ENCODE measurements around the gene PRR30.

The PRR30 gene

GRCh38 chr2:27154488-27154887, 15.3 kb upstream of the PRR30 start:
- Histone ChIP-seq H3K4me1 (ENCODE audit: control insufficient read depth, insufficient read depth, low read length) (no peaks in the 10 kb centered on the region), H3K36me3 (ENCODE audit: control insufficient read depth in 2 of 2, insufficient read depth in 1 of 2, low read length in 2 of 2) (no peaks in the 10 kb centered on the region), H3K27ac (ENCODE audit: extremely low read depth, low read depth, low read length) (no peak overlapping the region), H3K9me3 (ENCODE audit: control insufficient read depth, insufficient read depth, low read depth, low read length) (no peaks in the 10 kb centered on the region), H3K4me3 (ENCODE audit: low read depth, low read length) (no peak overlapping the region)
- TF ChIP-seq ZNF548 (tag by site-specific recombination; IDR thresholded peaks at IDR 0.05) (no peak), ZNF2 (tag by site-specific recombination; IDR thresholded peaks at IDR 0.05) (no peak), ZNF433 (tag by site-specific recombination; IDR thresholded peaks at IDR 0.05; ENCODE audit: low read depth) (no peak), ZNF18 (tag by site-specific recombination; IDR thresholded peaks at IDR 0.05) (no peak), ZNF48 (tag by site-specific recombination; IDR thresholded peaks at IDR 0.05) (no peak), ZBTB48 (tag by site-specific recombination; IDR thresholded peaks at IDR 0.05) (no peak), SCRT1 (tag by site-specific recombination; IDR thresholded peaks at IDR 0.05; ENCODE audit: borderline replicate concordance) (no peak), ELK4 (IDR thresholded peaks at IDR 0.05; ENCODE audit: borderline replicate concordance, low read depth, low read length) (no peak), ZNF280C (tag by site-specific recombination; IDR thresholded peaks at IDR 0.05) (no peak), ZNF335 (tag by site-specific recombination; conservative IDR thresholded peaks at IDR 0.05) (no peak)
- POLR2A ChIA-PET: no interaction called here
- CTCF ChIA-PET: interaction anchor here (0.8 to 4.5 kb wide), 2 partner anchors 16 to 37 kb away, joined by 3 to 22 read pairs; no protein-coding TSS in a partner anchor

GRCh38 chr2:27152796-27153464, 13.7 kb upstream of the PRR30 start:
- TF ChIP-seq PRDM1 (tag by site-specific recombination; IDR thresholded peaks at IDR 0.05): 0 out of 2 replicates have a peak, but pooled peaks have one; percentile 9
- no peak for TF ChIP-seq KLF9 (tag by site-specific recombination; IDR thresholded peaks at IDR 0.05; ENCODE audit: low read depth)
- TF ChIP-seq ZNF549 (tag by site-specific recombination; IDR thresholded peaks at IDR 0.05): no peak
- no peak for TF ChIP-seq ZSCAN23 (tag by site-specific recombination; IDR thresholded peaks at IDR 0.05)
- no peak for TF ChIP-seq GLIS2 (tag by site-specific recombination; IDR thresholded peaks at IDR 0.05)
- H3K4me3 ChIP-seq (ENCODE audit: low read depth, low read length): no peak overlapping the region
- no peaks in the 10 kb centered on the region for H3K9me3 ChIP-seq (ENCODE audit: control insufficient read depth, insufficient read depth, low read depth, low read length)
- ChIA-PET POLR2A (interaction anchor here (0.6 kb wide), 1 partner anchor 26 kb away, joined by 3 read pairs; no protein-coding TSS in a partner anchor), CTCF (interaction anchor here (0.5 to 4.5 kb wide), 6 partner anchors 14 to 300 kb away, joined by 3 to 22 read pairs (median 3); no protein-coding TSS in a partner anchor)
- no peaks in the 10 kb centered on the region for H3K36me3 ChIP-seq (ENCODE audit: control insufficient read depth in 2 of 2, insufficient read depth in 1 of 2, low read length in 2 of 2)
- H3K27ac ChIP-seq (ENCODE audit: extremely low read depth, low read depth, low read length): no peak overlapping the region
- H3K4me1 ChIP-seq (ENCODE audit: control insufficient read depth, insufficient read depth, low read length): no peaks in the 10 kb centered on the region

- no peak overlapping the region for H3K4me3 ChIP-seq (ENCODE audit: low read depth, low read length)
- H3K4me1 ChIP-seq (ENCODE audit: control insufficient read depth, insufficient read depth, low read length): no peaks in the 10 kb centered on the region
- TF ChIP-seq ZNF530 (tag by site-specific recombination; IDR thresholded peaks at IDR 0.05; ENCODE audit: low read depth) (no peak), ZNF341 (tag by site-specific recombination; IDR thresholded peaks at IDR 0.05; ENCODE audit: low read depth) (peak; percentile 75), ZNF510 (tag by site-specific recombination; IDR thresholded peaks at IDR 0.05; ENCODE audit: insufficient replicate concordance) (no peak), ZNF677 (tag by site-specific recombination; IDR thresholded peaks at IDR 0.05) (0 out of 2 replicates have a peak, but pooled peaks have one; percentile 56), MEIS1 (CRISPR knock-in tag; IDR thresholded peaks at IDR 0.05; ENCODE audit: borderline replicate concordance) (no peak)
- CTCF ChIA-PET: interaction anchor here (0.5 to 4.5 kb wide), 7 partner anchors 14 to 299 kb away, joined by 3 to 22 read pairs (median 3); no protein-coding TSS in a partner anchor
- POLR2A ChIA-PET: no interaction called here
- H3K36me3 ChIP-seq (ENCODE audit: control insufficient read depth in 2 of 2, insufficient read depth in 1 of 2, low read length in 2 of 2): no peaks in the 10 kb centered on the region
- no peaks in the 10 kb centered on the region for H3K9me3 ChIP-seq (ENCODE audit: control insufficient read depth, insufficient read depth, low read depth, low read length)
- no peak overlapping the region for H3K27ac ChIP-seq (ENCODE audit: extremely low read depth, low read depth, low read length)
Observed at GRCh38 chr2:27152102-27152795, 13.0 kb upstream of the PRR30 start.
